B cell (primary cell): ENCODE measurements around the gene CFAP54. TPM values are rescaled to one million over a fixed set of nuclear protein-coding genes. Genes with fewer than 3 reads are reported as not detected.

Experiments
- ATAC-seq: fragments of 200-7000 bp; cut with Tn5 transposase; one replicate; pipeline ENCODE4 v1.10.0; 2021; ENCODE audit warnings: low read depth, mild to moderate bottlenecking, moderate number of reproducible peaks, moderate library complexity
- CTCF ChIA-PET: fragments of 350-600 bp; sonication (Branson Sonifier 250); formaldehyde crosslinking; loops from one replicate; lab custom pipeline; 2021; ENCODE audit warnings: antibody characterized with exemption, inconsistent platforms; lab: Charles Lee
- POLR2A ChIA-PET: fragments of 350-600 bp; sonication (Branson Sonifier 250); formaldehyde crosslinking; loops from one replicate; lab custom pipeline; 2021; ENCODE audit warnings: antibody characterized with exemption; lab: Charles Lee
- DNase-seq: peaks from one replicate; pipeline ENCODE4 v3.0.0; 2013
- H2AFZ ChIP-seq: 2 replicates; pipeline ENCODE4 v1.6.1; 2012; ENCODE audit warnings: mild to moderate bottlenecking, low read depth, low read length; ENCODE audit not compliant: insufficient read depth, poor library complexity, severe bottlenecking
- H3K27ac ChIP-seq, 2 donors: 1 replicate in 1 of 2; 2 replicates in 1 of 2; pipeline ENCODE4 v1.5.1; 2012 to 2013; ENCODE audit warnings: low read length in 2 of 2, mild to moderate bottlenecking in 2 of 2, moderate library complexity in 1 of 2
- H3K27me3 ChIP-seq, 4 experiments: fragments of 200-600 bp in 1 of 4; sonication (generic) in 1 of 4; replicated peaks in 1 of 4; 1 replicate in 2 of 4; 2 replicates in 2 of 4; pipeline versions ENCODE4 v1.6.1 to v1.7.0; 2013 to 2016; ENCODE audit warnings: low read length in 3 of 4, mild to moderate bottlenecking in 2 of 4, mixed read lengths in 1 of 4, moderate library complexity in 1 of 4; ENCODE audit not compliant: insufficient read depth in 4 of 4, control insufficient read depth in 3 of 4; ENCODE audit errors: control extremely low read depth in 1 of 4
- H3K36me3 ChIP-seq, 2 experiments: replicated peaks in 1 of 2; 1 replicate in 1 of 2; 2 replicates in 1 of 2; pipeline versions ENCODE4 v1.6.1 to v1.7.1; 2013; ENCODE audit warnings: low read length in 1 of 2; ENCODE audit not compliant: insufficient read depth in 2 of 2, control insufficient read depth in 1 of 2; ENCODE audit errors: control extremely low read depth in 1 of 2, extremely low read depth in 1 of 2
- H3K4me1 ChIP-seq, 2 donors: fragments of 200-600 bp in 1 of 2; sonication (generic) in 1 of 2; 1 replicate in 1 of 2; 2 replicates in 1 of 2; pipeline versions ENCODE4 v1.5.1 to v1.6.1; 2013 to 2017; ENCODE audit warnings: low read length in 2 of 2; ENCODE audit not compliant: control insufficient read depth in 2 of 2, insufficient read depth in 2 of 2
- H3K4me2 ChIP-seq: replicated peaks from 2 replicates; pipeline ENCODE3; 2012; ENCODE audit warnings: mild to moderate bottlenecking, low read depth, low read length; ENCODE audit not compliant: poor library complexity, severe bottlenecking
- H3K4me3 ChIP-seq, 5 experiments: fragments of 200-600 bp in 1 of 5; sonication (generic) in 1 of 5; 1 replicate in 3 of 5; 2 replicates in 2 of 5; pipeline versions ENCODE4 v1.5.1 to v1.7.0; 2011 to 2016; ENCODE audit warnings: low read length in 4 of 5, mild to moderate bottlenecking in 4 of 5, low read depth in 2 of 5, control low read depth in 1 of 5, moderate library complexity in 1 of 5; ENCODE audit not compliant: insufficient read depth in 1 of 5; ENCODE audit errors: control extremely low read depth in 1 of 5, extremely low read depth in 1 of 5
- H3K79me2 ChIP-seq: fragments of 200-600 bp; sonication (generic); one replicate; pipeline ENCODE4 v1.6.0; 2016; ENCODE audit warnings: low read length; ENCODE audit not compliant: control insufficient read depth, insufficient read depth
- H3K9ac ChIP-seq: fragments of 200-600 bp; sonication (generic); 2 replicates; pipeline ENCODE4 v1.6.1; 2017; ENCODE audit warnings: mild to moderate bottlenecking, low read length, moderate library complexity
- H3K9me3 ChIP-seq, 3 donors: one replicate each; pipeline versions ENCODE4 v1.6.1 to v1.7.1; 2013; ENCODE audit warnings: low read length in 2 of 3; ENCODE audit not compliant: control insufficient read depth in 2 of 3, insufficient read depth in 1 of 3; ENCODE audit errors: control extremely low read depth in 1 of 3
- H4K20me1 ChIP-seq: 2 replicates; pipeline ENCODE4 v1.6.0; 2012; ENCODE audit warnings: mild to moderate bottlenecking, low read length; ENCODE audit not compliant: insufficient read depth, control insufficient read depth, poor library complexity, severe bottlenecking
- H3K27ac Mint-ChIP-seq: one replicate; pipeline ENCODE4 v1.8.0; 2021; ENCODE audit warnings: mixed read lengths
- H3K27me3 Mint-ChIP-seq: one replicate; pipeline ENCODE4 v1.8.0; 2021; ENCODE audit warnings: mixed read lengths
- H3K4me1 Mint-ChIP-seq: one replicate; pipeline ENCODE4 v1.8.0; 2021; ENCODE audit warnings: mixed read lengths
- H3K4me3 Mint-ChIP-seq: one replicate; pipeline ENCODE4 v1.8.0; 2021; ENCODE audit warnings: mixed read lengths
- H3K9me3 Mint-ChIP-seq: one replicate; pipeline ENCODE4 v1.8.0; 2022; ENCODE audit warnings: mixed read lengths; ENCODE audit not compliant: insufficient read depth
- EZH2 ChIP-seq: IDR thresholded peaks from 2 replicates; pipeline ENCODE4 v1.6.1; 2012; ENCODE audit warnings: borderline replicate concordance, low read depth, mild to moderate bottlenecking, moderate library complexity, low read length; ENCODE audit not compliant: insufficient read depth, poor library complexity, severe bottlenecking
- WGBS: methylation state at CpG from one replicate; pipeline ENCODE4 v1.1.5; 2013; ENCODE audit warnings: missing lambda C conversion rate; ENCODE audit not compliant: insufficient coverage; 5-methylcytosine and 5-hydroxymethylcytosine counted together
- intact Hi-C: fragments of 100-400 bp; cut with micrococcal nuclease; formaldehyde crosslinking; loops from one replicate; pipeline ENCODE4 v1.10.0; 2022
- polyA plus RNA-seq: library from polyadenylated mRNA; depleted of rRNA; stranded (reverse); fragments of >200 nt; gene quantifications from 2 replicates; pipeline ENCODE4 v1.2.3, GENCODE V29; 2012
- total RNA-seq, 2 donors: library from RNA; stranded (reverse); fragments of 120-200 nt in 1 of 2; gene quantifications; 1 replicate in 1 of 2; 2 replicates in 1 of 2; pipeline versions ENCODE4 v1.2.3 to v1.2.4, GENCODE V29; 2013 to 2022
- TF ChIP-seq, protein P1 (sequence below): fragments of 200-600 bp; IDR thresholded peaks from one replicate; pipeline ENCODE4 v1.8.0; 2022; ENCODE audit warnings: antibody characterized with exemption, mild to moderate bottlenecking

Gene CFAP54
- total and polyA plus RNA-seq, 2 donors (not counting 1 experiment from before 2014, with no cell fraction given) = 0.12 to 0.76 TPM

- no peak for ATAC-seq
- DNase-seq = no peak
- Histone ChIP-seq H4K20me1 (no peaks in the 10 kb centered on the region), H3K79me2 (no peaks in the 10 kb centered on the region), H3K27me3 (peaks cover 0 to 6% (median 1%) of the 10 kb centered on the region in 4 experiments), H3K9me3 (no peaks in the 10 kb centered on the region), H3K4me3 (no peak overlapping the region), H3K36me3 (no peaks in the 10 kb centered on the region), H3K9ac (no peak overlapping the region), H2AFZ (no peak overlapping the region), H3K4me2 (no peak overlapping the region), H3K4me1 (no peaks in the 10 kb centered on the region), H3K27ac (no peak overlapping the region)
- H3K27me3 Mint-ChIP-seq = peaks cover 20% of the 10 kb centered on the region
- no peak overlapping the region for H3K4me3 Mint-ChIP-seq
- H3K27ac Mint-ChIP-seq = no peak overlapping the region
- POLR2A ChIA-PET = no interaction called here
- CTCF ChIA-PET = no interaction called here
- no peaks in the 10 kb centered on the region for H3K4me1 Mint-ChIP-seq
- 71% methylated on average over 3 of the region's 4 CpGs for WGBS
- intact Hi-C loops = no loop called here
- H3K9me3 Mint-ChIP-seq = no peaks in the 10 kb centered on the region
- TF ChIP-seq, protein P1, sequence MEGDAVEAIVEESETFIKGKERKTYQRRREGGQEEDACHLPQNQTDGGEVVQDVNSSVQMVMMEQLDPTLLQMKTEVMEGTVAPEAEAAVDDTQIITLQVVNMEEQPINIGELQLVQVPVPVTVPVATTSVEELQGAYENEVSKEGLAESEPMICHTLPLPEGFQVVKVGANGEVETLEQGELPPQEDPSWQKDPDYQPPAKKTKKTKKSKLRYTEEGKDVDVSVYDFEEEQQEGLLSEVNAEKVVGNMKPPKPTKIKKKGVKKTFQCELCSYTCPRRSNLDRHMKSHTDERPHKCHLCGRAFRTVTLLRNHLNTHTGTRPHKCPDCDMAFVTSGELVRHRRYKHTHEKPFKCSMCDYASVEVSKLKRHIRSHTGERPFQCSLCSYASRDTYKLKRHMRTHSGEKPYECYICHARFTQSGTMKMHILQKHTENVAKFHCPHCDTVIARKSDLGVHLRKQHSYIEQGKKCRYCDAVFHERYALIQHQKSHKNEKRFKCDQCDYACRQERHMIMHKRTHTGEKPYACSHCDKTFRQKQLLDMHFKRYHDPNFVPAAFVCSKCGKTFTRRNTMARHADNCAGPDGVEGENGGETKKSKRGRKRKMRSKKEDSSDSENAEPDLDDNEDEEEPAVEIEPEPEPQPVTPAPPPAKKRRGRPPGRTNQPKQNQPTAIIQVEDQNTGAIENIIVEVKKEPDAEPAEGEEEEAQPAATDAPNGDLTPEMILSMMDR = no peak
- no peak for TF ChIP-seq EZH2
Measured at GRCh38 chr12:96886998-96887677, 397.8 kb downstream of the CFAP54 start.

DNA sequence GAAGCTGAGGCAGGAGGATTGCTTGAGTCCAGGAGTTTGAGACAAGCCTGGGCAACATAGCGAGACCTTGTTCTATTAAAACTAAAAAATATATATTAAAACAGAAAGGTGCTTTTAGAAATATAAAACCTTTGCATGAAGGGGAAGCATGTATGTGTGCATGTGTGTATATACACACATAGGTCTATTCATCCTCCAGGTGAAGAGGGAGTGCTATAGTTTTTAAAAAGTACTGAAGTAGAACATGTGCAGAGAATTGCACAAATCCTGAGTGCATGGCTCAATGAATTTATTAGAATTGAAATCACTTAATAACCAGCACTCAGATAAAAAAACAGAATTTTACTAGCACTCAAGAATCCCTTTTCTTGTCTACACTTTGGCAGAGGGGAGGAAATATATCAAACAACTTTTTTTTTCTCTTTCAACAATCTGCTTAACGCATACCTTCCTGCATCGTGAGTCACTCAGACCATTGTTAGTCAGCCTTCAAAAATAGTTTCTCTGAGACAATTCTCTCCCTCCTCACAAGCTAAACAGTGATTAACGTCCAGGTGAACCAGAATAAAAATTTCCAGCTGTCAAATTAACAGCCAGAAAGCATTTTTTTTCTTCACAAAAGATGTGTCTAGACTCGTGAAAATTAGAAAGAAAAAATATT lies 400.0 kb downstream of the CFAP54 start:
- Histone ChIP-seq H4K20me1 (no peaks in the 10 kb centered on the region), H3K79me2 (no peaks in the 10 kb centered on the region), H3K36me3 (no peaks in the 10 kb centered on the region), H3K4me2 (no peak overlapping the region), H3K4me1 (no peaks in the 10 kb centered on the region), H3K4me3 (no peak overlapping the region), H3K27ac (no peak overlapping the region), H3K9me3 (no peaks in the 10 kb centered on the region), H3K9ac (no peak overlapping the region), H2AFZ (no peak overlapping the region), H3K27me3 (peaks cover 0 to 6% (median 1%) of the 10 kb centered on the region in 4 experiments)
- CTCF ChIA-PET = no interaction called here
- Mint-ChIP-seq H3K4me1 (no peaks in the 10 kb centered on the region), H3K9me3 (no peaks in the 10 kb centered on the region), H3K27me3 (peaks cover 34% of the 10 kb centered on the region), H3K4me3 (no peak overlapping the region), H3K27ac (no peak overlapping the region)
- DNase-seq = no peak
- TF ChIP-seq, protein P1 = no peak
- TF ChIP-seq EZH2 = no peak
- no peak for ATAC-seq
- POLR2A ChIA-PET = no interaction called here
- whole genome bisulfite sequencing = 40% methylated on average over 2 of the region's 5 CpGs
- intact Hi-C loops = no loop called here
